Lower lobe of right lung (tissue), 2 donors: ENCODE data around the gene MT1H. TPM values are rescaled to one million over a fixed set of nuclear protein-coding genes. Genes with fewer than 3 reads are reported as not detected.

Source experiments
- ATAC-seq, 2 donors: fragments of 200-7000 bp; cut with Tn5 transposase; one replicate each; pipeline ENCODE4 v1.9.1; 2020 to 2022; ENCODE audit warnings: mild to moderate bottlenecking in 2 of 2, moderate library complexity in 2 of 2
- DNase-seq: peaks from one replicate; pipeline ENCODE4 v3.0.0-alpha.2; 2020
- H3K27ac ChIP-seq: fragments of 200-600 bp; one replicate; pipeline ENCODE4 v1.8.0; 2022
- H3K27me3 ChIP-seq: fragments of 200-600 bp; one replicate; pipeline ENCODE4 v1.8.0; 2022; ENCODE audit warnings: low read depth
- H3K36me3 ChIP-seq: fragments of 200-600 bp; one replicate; pipeline ENCODE4 v1.8.0; 2022; ENCODE audit warnings: mild to moderate bottlenecking
- H3K4me1 ChIP-seq: fragments of 200-600 bp; one replicate; pipeline ENCODE4 v1.8.0; 2022
- H3K4me3 ChIP-seq: fragments of 200-600 bp; one replicate; pipeline ENCODE4 v1.8.0; 2022; ENCODE audit warnings: mild to moderate bottlenecking
- H3K9me3 ChIP-seq: fragments of 200-600 bp; one replicate; pipeline ENCODE4 v1.8.0; 2022
- CTCF ChIP-seq: fragments of 200-600 bp; IDR thresholded peaks from one replicate; pipeline ENCODE4 v1.8.0; 2022; ENCODE audit warnings: antibody characterized with exemption, mild to moderate bottlenecking
- intact Hi-C: fragments of 100-400 bp; cut with DNase I; formaldehyde crosslinking; loops from one replicate; pipeline ENCODE4 v1.11.0; 2022
- total RNA-seq: library from RNA; stranded (reverse); fragmentation: NEBNext Ultra II Directional; extraction: Animal tissue kit (Norgen Biotek cat#: 25700); gene quantifications from one replicate; pipeline ENCODE4 v1.2.1, GENCODE V29; 2021
- donor health status: DM: no; HTN: yes; CAD: no; lungs with severe emphysema.

The MT1H gene
- total RNA-seq, 1 donor from 2014 or later: 4.3 TPM

DNA sequence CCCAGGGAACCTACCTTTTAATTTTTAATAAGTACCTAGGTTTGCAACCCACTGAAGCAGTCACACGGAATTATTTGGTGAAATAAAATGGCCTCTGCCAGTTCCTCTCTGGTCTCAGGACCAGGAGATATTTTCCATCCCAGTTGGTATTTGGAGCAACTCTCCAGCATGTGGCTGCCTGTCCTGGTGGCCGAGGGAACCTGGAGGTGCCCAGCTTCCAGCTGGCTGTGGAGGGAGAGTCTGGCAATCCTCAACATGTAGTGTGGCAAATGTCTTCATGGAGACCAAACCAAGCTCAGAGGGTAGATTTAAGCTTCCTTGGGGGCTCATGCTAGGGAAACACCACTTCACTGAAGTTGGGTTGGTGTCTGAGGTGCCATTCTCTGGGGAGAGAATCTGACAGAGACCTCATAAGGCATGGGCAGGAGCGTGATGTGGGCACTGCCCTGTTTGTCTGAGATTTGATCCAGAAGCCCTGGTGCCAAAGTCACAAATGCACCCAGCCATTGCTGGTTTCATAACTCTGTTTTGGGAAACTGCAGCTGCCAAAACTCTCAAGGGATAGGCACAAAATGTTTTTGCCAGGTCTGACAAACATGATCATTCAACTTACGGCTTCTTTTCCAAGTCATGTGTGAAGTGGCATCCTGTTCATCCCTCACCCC lies 15.4 kb downstream of the MT1H start:
- Histone ChIP-seq H3K36me3 (no peaks in the 10 kb centered on the region), H3K4me3 (no peak overlapping the region), H3K27ac (no peak overlapping the region), H3K4me1 (peaks cover 22% of the 10 kb centered on the region), H3K9me3 (no peaks in the 10 kb centered on the region), H3K27me3 (no peaks in the 10 kb centered on the region)
- intact Hi-C loops: no loop called here
- DNase-seq: no peak
- ATAC-seq: no peak
- no peak for TF ChIP-seq CTCF

DNA sequence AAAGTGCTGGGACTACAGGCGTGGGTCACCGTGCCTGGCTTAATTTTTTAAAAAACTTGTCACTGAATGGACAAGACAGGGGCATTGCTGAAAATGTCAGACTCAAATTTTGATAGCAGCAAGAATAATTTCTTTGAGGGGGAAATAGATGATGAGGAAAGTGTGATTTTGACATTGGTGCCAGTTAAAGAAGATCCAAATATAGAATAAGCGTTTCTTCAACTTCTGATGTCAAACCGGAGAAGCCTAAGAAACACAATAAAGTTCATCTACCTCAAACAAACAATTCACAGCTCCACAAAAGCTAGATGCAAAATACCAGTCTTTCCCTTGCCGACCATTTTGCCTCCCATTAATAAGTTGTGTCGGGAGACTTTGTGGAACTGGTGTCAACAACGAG lies 17.1 kb downstream of the MT1H start:
- DNase-seq (no peak), ATAC-seq (no peak)
- Histone ChIP-seq H3K36me3 (no peaks in the 10 kb centered on the region), H3K27me3 (no peaks in the 10 kb centered on the region), H3K4me3 (no peak overlapping the region), H3K4me1 (peaks cover 17% of the 10 kb centered on the region), H3K9me3 (no peaks in the 10 kb centered on the region), H3K27ac (no peak overlapping the region)
- no peak for TF ChIP-seq CTCF
- intact Hi-C loops: no loop called here

- intact Hi-C loops: no loop called here
- DNase-seq: no peak
- ATAC-seq: no peak
Observed at GRCh38 chr16:56688762-56689161, 19.1 kb downstream of the MT1H start.

GRCh38 chr16:56689171-56689570 lies 19.6 kb downstream of the MT1H start:
- no peaks in the 10 kb centered on the region for H3K27me3 ChIP-seq
- intact Hi-C loops: no loop called here
- H3K4me3 ChIP-seq: no peak overlapping the region
- no peak for ATAC-seq
- no peaks in the 10 kb centered on the region for H3K9me3 ChIP-seq
- no peak for DNase-seq
- no peaks in the 10 kb centered on the region for H3K36me3 ChIP-seq
- no peak overlapping the region for H3K27ac ChIP-seq
- TF ChIP-seq CTCF: no peak
- H3K4me1 ChIP-seq: no peaks in the 10 kb centered on the region

More at GRCh38 chr16:56688762-56689161, 19.1 kb downstream of the MT1H start:
- no peak for TF ChIP-seq CTCF
- no peaks in the 10 kb centered on the region for H3K36me3 ChIP-seq
- H3K9me3 ChIP-seq: no peaks in the 10 kb centered on the region
- no peak overlapping the region for H3K27ac ChIP-seq
- H3K4me3 ChIP-seq: no peak overlapping the region
- H3K27me3 ChIP-seq: no peaks in the 10 kb centered on the region
- H3K4me1 ChIP-seq: peaks cover 2% of the 10 kb centered on the region

GRCh38 chr16:56690420-56691122 lies 21.0 kb downstream of the MT1H start:
- Histone ChIP-seq H3K4me3 (no peak overlapping the region), H3K4me1 (no peaks in the 10 kb centered on the region), H3K27me3 (no peaks in the 10 kb centered on the region), H3K36me3 (no peaks in the 10 kb centered on the region), H3K27ac (no peak overlapping the region), H3K9me3 (no peaks in the 10 kb centered on the region)
- no peak for DNase-seq
- TF ChIP-seq CTCF: no peak
- intact Hi-C loops: no loop called here
- ATAC-seq: no peak
